Activated CD4-positive, alpha-beta T cell treated with anti-CD3 and anti-CD28 coated beads for 48 hours (primary cell): Measurements from ENCODE around the gene ABR.

Source experiments
- DNase-seq: peaks from one replicate; pipeline ENCODE4 v3.0.0-alpha.2; 2020

ABR gene

DNA sequence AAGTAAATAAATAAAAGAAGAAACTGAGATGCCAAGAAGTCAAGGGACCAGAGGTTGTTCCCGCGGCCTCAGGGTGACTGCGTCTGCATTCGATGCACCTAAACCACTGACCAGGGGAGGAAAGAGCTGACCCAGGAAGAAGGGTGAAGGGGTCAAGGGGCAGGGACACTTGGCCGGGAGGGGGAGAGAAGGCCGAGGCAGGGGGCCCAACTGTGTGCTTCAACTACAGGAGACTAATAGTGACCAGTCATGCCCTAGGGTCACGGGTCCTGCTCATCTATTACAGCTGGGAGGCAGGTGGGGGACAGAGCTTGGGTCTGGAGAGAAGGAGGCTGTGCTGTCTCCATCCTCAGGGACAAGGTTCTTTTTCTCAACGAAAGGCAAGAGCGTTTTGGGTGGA, 138.0 kb downstream of the ABR start:
- no peak for DNase-seq

DNA sequence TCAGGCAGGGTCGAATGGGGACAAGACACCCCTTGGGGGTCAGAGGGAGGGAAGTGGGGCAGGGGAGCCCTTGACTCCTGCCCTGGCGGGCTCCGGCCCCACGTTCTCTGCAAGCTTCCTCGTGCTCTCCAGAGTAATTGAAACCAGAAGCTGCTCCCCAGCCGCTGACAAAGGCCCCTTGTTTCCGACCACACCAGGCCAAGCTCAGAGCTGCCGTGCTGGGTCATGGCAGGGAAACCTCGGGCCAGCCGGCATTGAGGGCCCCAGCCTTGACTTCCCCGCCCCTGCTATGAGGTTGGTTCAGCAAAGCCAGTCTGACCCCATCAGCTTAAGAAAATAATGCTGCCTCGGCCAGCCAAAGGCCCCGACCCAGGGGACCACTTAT, 139.6 kb downstream of the ABR start:
- no peak for DNase-seq

DNA sequence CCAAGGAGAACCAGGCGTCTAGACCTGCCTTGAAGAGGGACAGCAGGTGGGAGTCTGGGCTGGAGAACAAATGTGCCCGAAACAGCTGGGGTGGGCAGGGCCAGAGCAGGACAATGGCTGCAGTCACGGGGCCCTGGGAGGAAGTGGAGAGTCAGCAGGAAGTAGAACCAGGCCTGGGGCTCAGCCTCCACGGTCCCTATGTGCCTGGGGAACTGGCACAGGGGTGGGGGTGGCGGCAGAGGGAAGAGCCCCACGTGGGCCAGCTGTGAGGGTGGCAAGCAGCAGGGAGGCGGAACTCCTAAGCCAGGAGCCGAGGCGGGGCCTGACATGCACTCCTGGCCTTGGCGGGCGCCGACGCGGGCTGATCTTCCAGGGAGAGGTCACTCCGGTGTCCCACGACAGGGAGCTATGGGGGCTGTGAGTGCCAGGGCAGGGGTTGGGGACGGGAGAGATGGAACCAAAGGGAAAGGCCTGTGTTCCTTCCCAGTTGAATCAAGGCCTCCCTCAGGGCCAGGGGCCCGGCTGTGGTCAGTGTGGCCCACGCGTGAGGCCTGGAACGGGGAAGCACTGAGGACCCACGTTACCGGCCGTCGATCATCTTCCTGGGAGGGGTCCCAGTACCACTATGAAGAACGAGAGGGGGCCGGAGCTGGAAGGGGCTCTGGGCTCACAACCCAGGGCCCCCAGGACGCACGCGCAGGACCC, 140.1 kb downstream of the ABR start:
- DNase-seq = no peak

DNA sequence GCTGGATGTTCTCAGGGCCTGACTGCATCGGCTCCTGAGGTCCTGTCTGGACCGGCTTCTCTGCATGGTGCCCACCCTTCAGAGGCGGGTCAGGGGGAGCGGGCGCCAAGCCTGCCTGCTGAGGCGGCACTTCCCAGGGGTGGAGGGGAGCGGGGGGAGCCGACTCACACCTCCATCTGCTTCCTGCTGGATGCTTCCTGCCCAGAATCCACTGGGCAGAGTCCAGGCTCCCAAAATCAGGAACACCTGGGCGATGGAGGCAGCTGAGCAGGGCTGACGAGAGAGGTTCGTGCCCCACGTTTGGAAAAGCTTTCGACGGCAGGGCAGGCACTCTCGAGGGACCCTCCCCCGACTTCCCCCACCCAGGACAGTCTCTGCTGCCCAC, 140.7 kb downstream of the ABR start:
- DNase-seq = no peak

DNA sequence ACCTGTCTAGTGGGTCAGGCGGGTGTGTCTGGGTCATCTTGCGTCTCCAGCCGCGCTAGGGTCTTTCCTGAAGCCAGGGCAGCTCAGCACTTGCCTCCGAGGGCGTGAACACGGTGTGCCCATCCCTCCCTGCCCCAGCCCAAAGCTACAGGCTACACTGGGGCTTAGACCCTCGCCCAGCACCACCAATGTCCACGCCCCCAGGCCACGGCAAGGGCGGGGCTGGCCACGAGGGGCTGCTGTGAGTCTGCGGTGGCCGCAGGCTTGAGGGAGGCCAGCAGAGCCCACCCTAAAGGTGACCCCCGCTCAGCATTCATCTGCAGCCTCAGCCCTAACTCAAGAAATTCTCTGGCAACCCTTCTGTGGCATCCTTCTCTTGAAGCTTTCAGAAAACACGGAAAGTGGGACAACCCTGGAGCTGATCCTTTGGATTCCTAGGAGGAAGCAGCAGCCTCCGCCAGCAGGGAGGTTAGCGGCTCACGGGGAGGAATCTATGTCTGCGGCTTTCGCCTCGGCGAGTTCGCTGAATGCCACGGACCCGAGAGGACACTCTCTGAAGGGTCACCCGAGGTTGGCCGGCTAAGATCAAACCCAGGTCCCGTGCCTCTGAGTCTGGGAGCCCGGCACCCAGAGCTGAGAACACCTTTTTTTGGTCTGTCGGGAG, 141.2 kb downstream of the ABR start:
- DNase-seq = no peak

DNA sequence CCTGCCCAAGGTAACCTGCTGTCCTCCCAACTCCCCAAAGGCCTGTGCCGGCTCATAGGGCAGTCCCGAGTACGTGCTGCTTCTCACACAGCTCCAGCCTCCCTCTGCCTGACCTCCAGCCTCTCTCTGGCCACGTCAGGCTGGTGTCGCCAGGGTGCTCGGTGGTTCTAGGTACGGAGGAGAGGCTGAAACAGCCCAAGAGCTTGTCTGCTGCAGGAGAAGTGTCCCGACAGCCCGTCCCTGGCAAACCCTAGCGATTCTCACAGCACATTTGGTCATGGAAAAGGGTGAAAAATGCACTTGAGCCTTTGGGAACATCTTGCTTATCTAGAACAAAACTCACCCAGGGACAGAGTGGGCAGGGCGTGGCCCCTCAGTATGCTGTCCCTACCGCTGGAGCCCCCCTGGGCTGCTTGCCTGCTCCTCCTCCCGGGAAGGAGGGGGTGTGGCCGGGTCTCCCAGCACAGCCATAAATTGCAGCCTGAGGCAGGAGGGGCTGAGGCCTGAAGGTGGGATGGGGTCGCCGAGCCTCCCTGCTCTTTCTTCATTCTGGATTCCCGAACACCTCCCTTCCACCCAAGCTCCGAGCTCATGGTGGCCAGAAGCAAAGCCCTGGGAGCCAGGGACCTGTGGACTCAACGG, 142.4 kb downstream of the ABR start:
- DNase-seq = no peak

DNA sequence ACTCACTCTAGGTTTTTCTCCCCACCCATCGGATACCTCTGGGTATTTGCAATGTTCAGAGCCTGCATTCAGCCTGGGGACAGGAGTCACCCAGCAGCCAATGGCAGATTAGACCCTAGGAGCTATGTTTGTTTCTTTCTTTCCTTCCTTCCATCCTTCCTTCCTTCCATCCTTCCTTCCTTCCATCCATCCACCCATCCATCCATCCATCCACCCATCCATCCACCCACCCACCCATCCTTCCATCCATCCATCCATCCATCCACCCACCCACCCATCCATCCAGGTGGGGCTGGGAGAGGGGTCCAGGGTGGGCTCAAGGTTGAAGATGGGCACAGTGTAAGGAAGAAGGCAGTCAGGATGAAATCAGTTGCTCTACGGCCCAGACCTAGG, 142.9 kb downstream of the ABR start:
- DNase-seq = no peak

DNA sequence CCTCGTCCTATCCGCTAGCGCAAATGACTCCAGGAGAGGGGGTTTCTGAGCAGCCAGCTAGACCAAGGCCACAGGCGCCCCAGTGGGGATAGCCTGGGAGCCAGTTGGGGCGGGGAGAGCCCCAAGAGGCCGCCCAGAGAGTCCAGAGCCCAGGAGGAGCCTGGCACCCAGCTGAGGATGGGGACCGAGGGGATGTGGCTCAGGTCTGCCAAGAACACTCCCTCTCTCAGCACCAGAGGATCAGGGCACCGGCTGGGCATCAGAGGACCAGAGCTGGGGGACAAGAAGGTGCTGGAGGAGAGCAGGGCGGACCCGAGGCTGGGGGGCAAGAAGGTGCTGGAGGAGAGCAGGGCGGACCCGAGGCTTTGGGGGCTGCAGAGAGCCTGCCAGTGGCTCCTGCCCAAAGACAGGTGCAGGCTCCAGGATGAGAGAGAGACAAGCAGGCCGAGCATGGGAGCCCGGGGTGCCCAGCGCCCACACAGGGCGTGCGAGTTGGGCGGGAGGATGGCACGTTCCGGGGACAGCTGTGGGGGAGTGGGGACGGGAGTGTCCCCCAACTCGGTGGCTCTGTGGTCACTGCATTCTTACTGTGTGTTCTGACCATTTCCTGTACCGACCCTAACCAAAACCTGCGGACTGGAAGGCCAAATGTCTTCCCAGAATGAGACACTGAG, 143.5 kb downstream of the ABR start:
- no peak for DNase-seq

DNA sequence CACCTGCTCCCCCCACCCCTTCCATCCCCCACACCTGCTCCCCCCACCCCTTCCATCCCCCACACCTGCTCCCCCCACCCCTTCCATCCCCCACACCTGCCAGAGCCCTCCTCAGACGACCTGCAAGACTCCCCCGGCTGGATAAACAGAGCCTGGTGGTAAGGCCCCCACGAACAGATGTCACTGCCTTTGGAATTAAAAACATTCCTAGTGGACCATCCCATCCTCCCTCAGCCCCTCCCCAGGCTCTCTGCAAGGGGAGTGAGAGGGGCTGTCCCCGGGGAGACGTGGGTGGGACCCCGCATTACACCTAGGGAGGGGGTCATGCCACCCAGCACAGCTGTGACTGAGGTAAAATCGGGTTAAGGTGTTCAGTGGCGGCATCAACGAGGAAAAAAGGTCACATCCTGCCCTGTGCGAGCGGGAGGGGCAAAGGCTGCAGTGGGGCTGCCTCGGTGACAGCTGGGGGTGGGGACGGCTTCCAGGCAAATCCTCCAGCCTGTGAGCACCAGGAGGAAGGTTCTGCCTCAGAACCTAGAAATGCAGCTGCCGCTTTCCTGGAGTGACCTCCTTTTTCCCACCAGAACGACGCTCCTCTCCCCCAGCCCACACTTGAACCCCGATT, 144.1 kb downstream of the ABR start:
- DNase-seq = no peak

DNA sequence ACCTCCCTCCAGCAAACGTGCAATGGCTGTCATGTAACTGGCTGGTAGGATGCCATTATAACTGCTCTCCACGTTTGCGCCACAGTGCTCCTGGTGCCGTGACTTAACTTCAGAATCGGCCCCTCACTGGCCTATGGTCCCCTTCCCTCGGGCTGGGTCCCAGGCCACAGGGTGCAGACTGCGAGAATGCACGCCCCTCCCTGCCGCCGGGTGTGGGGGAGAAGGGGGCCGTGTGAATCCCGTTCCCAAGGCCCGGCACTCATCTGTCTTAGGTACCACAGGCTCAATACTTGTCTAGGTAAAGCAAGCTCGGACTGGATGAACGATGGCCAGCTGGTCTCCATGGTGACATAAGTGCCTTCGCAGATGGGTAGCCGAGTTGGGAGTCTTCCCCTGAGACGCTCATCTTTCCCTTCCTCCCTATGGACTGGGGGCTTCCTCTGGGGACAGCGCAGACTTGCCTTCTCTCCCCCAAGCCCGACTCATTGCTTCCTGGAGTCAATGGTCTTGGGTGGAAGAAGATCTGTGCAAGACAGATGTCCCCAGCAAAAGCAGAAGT, 145.1 kb downstream of the ABR start:
- no peak for DNase-seq

DNA sequence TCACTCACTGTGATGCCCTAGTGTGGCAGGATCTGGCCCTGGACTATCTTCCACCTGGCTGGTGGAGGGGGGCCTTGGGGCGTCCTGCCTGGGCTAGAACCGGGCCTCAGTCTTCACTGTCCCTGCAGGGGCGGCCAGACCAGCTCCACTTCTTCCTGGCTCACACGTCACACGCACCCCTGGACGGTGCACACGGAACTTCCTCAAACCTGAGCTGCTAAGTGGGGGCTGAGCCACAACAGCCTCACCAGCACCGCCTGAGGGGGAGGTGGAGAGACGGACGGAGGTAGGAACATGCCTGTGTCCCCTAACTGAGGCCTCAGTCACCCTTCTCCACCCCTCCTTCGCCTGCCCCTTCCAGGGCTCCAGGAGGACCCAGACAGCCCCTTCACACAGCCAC, 146.3 kb downstream of the ABR start:
- DNase-seq = no peak

DNA sequence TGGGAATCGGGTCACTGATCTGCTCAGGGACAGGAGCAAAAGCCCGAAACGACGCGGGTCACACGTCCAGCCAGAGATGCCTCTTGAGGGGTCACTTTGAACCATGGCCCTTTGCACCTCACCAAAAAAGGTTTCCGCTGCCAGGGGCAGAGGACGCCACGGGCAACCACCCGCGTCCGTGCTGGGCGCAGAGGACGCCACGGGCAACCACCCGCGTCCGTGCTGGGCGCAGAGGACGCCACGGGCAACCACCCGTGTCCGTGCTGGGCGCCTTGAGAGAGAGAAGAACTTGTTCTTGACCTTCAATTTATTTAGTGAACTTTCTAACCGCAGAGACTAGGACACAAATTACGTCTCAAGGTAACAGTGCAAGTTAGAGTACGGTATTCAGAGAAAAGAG, 147.4 kb downstream of the ABR start:
- no peak for DNase-seq

DNA sequence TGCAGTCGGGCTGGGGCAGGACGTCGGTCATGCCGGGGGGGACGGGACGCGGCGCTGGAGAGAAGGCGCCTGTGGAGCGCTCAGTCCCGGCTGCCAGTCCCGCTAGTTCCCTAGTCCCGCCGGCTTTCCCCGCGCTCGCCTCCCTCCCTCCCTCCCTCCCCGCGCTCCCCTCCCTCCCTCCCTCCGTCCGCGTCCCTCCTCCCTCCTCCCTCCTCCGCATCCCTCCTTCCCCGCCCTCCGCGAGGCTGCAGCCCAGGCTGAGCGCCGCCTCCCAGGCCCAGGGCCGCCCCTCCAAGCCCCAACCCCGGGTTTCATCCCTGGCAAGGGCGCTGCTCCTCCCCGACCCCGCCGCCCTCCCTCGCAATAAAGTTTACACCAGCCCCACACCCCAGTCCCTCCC, 148.1 kb downstream of the ABR start:
- DNase-seq = no peak

DNA sequence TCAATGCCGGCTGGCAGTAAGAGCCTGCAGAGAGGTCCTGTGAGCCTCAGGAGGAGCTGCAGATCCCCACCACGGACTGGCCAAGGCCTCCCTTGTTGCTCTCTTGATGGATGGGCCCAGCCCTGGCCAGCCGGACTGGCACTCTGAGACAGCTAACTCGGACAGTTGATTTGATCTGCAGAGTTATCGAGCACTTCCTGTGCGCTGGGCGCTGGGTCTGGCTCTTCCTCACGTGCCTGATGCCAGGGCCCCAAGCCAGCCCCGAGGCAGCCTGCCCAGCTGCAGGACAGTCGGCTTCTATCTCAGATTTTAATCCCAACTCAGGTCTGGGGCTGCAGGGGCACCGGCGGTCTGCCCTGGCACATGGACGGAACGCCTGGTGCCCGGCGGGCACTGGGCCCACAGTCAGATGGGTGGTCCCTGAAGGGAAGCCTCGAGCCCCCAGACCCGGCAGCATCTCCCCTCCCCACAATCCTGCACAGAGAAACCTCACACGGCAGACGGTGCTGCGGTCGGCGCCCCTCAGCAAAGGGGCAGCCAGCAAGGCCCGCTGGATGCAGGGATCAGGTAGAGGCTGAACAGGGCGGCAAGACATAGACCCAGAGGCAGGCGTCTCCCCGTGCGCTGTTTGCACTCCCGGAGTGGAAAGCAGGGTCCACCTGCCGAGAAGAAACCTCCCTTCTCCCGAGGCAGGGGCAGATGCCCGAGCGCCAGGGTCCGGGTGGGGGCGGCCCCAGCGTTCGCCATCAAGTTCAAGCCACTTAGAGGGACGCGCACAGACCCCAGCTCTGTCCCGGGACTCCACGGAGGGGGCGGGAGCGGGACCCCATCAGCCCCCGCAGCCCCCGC, 148.9 kb downstream of the ABR start:
- DNase-seq = no peak

DNA sequence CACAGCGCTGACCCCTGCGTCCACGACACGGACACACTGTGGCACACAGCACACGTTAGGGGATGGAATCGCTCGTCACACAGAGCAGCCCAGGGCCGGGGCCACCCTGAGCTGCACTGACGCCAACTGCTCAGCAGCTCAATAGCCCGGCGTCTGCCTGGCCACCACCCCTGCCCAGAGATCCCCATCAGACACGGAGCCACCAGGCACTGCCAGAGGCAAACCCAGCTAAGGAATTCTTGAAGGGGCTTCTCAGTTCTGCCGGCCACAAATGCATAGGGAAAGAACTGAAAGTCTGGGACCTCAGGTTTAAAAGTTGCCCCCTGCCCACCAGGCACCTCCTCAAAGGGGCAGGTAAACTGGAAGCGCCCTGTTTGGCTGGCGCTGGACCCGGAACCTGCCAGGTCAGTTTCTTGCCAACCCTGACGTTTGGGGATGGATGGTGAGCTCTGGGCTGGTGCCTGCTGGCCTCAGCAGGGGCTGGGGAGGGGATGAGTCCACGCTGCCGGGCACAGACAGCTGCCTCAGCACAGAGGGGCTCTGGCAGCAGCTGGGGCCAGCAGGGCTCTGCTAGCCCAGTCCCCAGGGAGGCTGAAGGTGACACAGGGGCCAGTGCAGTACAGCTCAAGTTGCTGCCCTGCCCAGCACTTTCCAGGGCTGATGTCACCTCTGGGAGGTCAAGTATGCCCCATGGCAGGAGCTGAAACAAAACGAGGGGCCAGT, 149.7 kb downstream of the ABR start:
- no peak for DNase-seq

DNA sequence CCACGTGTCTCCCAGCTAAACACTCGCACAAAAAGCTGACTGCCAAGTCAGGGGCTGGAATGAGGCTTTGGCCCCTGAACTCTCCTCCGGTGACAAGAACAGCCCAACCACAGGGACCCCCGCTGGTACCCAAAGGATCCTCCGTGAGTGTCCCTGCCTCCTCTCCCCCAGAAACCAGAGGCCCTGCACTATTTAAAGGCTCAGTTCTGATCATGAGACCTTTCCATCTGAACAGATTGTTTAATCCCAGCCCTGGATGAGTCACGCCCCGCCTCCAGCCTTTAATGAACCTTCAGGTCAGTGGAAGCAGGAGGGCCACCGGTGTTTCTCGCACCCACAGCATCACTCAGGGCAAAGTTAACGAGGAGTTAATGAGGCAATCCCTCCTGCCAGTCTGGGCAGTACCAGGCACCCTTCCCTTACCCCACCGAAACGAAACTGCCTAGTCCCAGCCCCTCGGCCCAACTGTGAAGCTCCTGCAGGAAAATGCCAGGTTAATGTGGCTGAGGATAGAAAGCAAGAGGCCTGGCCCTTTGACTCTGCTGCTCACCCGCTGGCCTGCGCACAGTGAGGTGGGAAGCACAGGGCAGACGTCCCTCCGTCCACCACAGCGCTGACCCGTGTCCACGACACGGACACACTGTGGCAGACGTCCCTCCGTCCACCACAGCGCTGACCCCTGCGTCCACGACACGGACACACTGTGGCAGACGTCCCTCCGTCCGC, 150.4 kb downstream of the ABR start:
- DNase-seq = no peak

DNA sequence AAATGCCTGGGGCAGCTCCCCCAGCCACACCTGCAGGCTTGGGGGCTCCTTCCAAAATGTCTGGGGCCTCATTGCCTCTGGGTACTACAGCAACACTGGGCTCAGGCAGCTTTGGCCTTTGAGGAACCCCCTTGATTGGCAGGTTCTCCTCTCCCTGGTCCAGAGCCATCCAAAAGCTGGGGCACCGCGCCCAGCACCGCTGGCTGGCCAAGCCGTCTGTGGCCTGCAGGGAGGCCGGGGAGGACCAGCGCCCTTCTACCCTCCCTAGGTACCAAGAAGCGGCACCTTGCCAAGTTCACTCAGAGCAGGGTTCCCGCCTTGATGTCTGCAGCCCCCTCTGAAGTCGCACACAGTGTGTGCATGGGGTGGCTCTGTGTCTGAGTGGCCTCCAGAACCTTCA, 152.7 kb downstream of the ABR start:
- DNase-seq = no peak

DNA sequence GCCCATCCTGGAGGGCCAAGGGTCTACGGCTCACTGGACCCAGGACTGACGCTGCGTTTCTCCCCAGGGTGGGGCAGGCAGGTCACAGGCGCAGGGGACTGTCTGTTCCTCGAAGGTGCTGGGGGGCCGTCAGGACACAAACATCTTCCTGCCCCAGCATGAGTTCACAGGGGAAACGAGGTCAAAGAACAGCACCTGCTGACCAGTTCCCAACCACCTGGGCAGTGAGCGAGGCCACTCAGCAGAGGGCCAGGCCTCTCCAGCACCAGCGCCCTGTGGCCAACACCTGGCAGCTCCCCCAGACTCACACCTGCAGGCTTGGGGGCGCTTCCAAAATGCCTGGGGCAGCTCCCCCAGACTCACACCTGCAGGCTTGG, 153.2 kb downstream of the ABR start:
- DNase-seq = no peak

DNA sequence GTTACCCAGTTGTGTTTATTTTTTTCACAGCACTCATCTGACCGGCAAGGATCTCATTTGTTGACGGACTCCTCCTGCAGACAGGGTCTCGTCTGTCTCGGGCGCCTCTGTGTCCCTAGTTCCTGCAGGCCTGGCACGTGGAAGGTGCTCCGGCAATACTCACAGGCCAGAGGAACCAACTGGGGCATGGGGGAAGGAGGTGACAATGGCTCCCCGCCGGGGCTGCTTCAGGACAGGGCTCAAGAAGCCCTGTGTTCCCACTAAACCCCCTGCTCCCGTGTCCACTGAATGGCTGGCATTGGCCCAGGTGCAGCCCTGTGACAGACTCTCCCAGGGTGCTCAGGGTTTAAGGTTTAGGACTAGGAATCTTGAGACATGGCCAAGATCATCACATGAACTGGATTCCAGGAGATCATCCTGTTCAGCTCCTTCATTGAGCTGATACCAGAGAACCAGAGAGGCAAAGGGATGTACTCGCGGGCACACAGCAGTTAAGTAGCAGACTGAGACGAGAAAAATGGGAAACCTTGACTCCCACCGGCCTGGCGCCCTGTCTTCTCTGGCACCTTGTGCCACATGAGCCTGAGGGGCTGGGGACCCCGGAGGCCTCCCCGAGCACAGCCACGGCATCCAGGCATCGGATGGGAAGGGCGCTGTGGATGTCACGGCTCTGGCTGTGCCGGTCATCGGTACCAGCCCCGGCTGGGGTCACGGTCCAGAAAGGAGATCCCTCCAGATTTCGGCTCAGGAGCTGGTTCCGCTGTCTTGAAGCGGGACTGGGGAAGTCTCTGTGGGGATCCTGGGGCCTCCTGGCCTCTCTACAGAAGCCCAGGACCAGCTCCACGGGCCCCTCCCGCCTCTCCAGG, 153.8 kb downstream of the ABR start:
- no peak for DNase-seq

DNA sequence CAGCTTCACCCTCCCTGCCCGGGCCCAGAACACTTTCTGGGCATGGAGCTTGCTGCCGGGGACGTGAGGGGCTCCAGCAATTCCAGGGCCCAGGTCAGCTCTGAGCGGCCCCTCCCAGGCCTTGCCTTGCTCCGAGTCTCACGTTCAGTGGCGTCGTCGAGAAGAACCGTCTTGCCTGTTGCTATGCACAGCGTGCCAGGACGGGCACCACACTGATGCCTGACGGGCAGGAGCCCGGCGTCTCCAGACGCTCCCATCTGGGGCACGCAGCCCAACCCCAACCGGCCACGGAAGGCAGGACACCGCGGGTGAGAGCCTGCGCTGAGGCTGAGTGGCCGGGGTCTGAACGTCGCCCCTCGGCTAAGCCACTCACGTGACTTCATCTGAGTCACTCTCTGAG, 155.7 kb downstream of the ABR start:
- DNase-seq = no peak
